ENCODE data around the gene STK32C.

DNA sequence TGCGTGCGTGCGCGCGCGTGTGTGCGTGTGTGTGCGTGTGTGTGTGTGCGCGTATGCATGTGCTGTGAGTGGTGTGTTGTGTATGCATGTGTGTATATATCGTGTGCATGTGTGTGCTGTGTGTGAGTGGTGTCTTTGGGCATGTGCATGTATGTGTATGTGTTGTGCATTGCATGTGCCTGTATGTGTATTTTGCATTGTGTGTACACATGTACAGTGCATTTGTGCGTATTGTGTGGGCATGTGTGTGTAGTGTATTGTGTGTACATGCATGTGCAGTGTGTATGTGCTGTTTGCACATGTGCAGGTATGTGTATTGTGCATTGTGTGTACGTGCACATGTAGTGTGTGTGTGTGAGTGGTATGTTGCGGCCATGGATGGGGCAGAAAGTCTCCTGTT, 127.0 kb downstream of the STK32C start:
- TF ChIP-seq POLR2A (IDR thresholded peaks at IDR 0.05) = no peak
- TF ChIP-seq, protein P1, sequence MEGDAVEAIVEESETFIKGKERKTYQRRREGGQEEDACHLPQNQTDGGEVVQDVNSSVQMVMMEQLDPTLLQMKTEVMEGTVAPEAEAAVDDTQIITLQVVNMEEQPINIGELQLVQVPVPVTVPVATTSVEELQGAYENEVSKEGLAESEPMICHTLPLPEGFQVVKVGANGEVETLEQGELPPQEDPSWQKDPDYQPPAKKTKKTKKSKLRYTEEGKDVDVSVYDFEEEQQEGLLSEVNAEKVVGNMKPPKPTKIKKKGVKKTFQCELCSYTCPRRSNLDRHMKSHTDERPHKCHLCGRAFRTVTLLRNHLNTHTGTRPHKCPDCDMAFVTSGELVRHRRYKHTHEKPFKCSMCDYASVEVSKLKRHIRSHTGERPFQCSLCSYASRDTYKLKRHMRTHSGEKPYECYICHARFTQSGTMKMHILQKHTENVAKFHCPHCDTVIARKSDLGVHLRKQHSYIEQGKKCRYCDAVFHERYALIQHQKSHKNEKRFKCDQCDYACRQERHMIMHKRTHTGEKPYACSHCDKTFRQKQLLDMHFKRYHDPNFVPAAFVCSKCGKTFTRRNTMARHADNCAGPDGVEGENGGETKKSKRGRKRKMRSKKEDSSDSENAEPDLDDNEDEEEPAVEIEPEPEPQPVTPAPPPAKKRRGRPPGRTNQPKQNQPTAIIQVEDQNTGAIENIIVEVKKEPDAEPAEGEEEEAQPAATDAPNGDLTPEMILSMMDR (IDR thresholded peaks at IDR 0.05) = no peak

Data from testis (tissue), 2 donors.